ENCODE results near the gene NTRK1. TPM values are rescaled to one million over a fixed set of nuclear protein-coding genes. Genes with fewer than 3 reads are reported as not detected.

Gene NTRK1
- total and polyA plus RNA-seq, 2 of the 13 experiments (the other 11 are each of a cell fraction or from before 2014, with no cell fraction given): not detected

- in situ Hi-C loops (cut with HindIII; ENCODE audit: extremely low pct_ligation_motif_present, low pct_unique_long_range_greater_than_20kb) (no loop called here), intact Hi-C loops (cut with micrococcal nuclease; ENCODE audit: unreplicated experiment) (no loop called here)
- ChIA-PET POLR2A (no interaction called here), CTCF (ENCODE audit: low intra/inter-chr PET ratio, low total read pairs) (no interaction called here)
- Histone ChIP-seq H3K9ac (ENCODE audit: insufficient read depth, low read depth, low read length) (no peak overlapping the region), H2AFZ (ENCODE audit: low read length) (no peak overlapping the region), H3K9me3 (ENCODE audit: low read length) (no peaks in the 10 kb centered on the region), H3K27me3 (ENCODE audit: control insufficient read depth in 1 of 2, insufficient read depth in 2 of 2, low read length in 2 of 2) (peaks cover 10 to 81% of the 10 kb centered on the region in 2 experiments), H3K36me3 (replicated peaks in 1 of 2; ENCODE audit: control insufficient read depth in 1 of 2, insufficient read depth in 2 of 2, low read length in 2 of 2) (no peaks in the 10 kb centered on the region), H3K4me1 (ENCODE audit: insufficient read depth, low read length) (peaks cover 15% of the 10 kb centered on the region), H3K4me2 (ENCODE audit: low read depth, low read length) (no peak overlapping the region), H4K20me1 (ENCODE audit: insufficient read depth, low read length) (no peaks in the 10 kb centered on the region), H3K27ac (ENCODE audit: extremely low read length, insufficient read depth, low read length) (no peak overlapping the region), H3K79me2 (ENCODE audit: insufficient read depth, low read length) (no peaks in the 10 kb centered on the region), H3K4me3 (replicated peaks in 1 of 3; ENCODE audit: insufficient read depth in 1 of 3, low read depth in 2 of 3, low read length in 3 of 3) (no peak overlapping the region)
- no peak for ATAC-seq
- DNase-seq (ENCODE audit: low spot score): no peak
- no TSS peak for BruUV-seq (replicated peaks)
- no peak for FAIRE-seq
- WGBS (ENCODE audit: low lambda C conversion rate): 56% methylated on average over 3 of the region's 16 CpGs
- TF ChIP-seq POLR2G (IDR thresholded peaks at IDR 0.05; ENCODE audit: low read depth, low read length): no peak
- TF ChIP-seq ZNF431 (CRISPR knock-in tag; IDR thresholded peaks at IDR 0.05; ENCODE audit: borderline replicate concordance, low read depth): no peak
- TF ChIP-seq ZBTB40 (IDR thresholded peaks at IDR 0.05): no peak
- no peak for TF ChIP-seq ZBTB40 (CRISPR knock-in tag; IDR thresholded peaks at IDR 0.05)
- TF ChIP-seq, protein P1, sequence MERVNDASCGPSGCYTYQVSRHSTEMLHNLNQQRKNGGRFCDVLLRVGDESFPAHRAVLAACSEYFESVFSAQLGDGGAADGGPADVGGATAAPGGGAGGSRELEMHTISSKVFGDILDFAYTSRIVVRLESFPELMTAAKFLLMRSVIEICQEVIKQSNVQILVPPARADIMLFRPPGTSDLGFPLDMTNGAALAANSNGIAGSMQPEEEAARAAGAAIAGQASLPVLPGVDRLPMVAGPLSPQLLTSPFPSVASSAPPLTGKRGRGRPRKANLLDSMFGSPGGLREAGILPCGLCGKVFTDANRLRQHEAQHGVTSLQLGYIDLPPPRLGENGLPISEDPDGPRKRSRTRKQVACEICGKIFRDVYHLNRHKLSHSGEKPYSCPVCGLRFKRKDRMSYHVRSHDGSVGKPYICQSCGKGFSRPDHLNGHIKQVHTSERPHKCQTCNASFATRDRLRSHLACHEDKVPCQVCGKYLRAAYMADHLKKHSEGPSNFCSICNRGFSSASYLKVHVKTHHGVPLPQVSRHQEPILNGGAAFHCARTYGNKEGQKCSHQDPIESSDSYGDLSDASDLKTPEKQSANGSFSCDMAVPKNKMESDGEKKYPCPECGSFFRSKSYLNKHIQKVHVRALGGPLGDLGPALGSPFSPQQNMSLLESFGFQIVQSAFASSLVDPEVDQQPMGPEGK (CRISPR knock-in tag; IDR thresholded peaks at IDR 0.05): no peak
- no peak for TF ChIP-seq RNF219 (CRISPR knock-in tag; IDR thresholded peaks at IDR 0.05)
- TF ChIP-seq ZNF160 (CRISPR knock-in tag; IDR thresholded peaks at IDR 0.05): no peak
Measured at GRCh38 chr1:156906206-156906906, 45.7 kb downstream of the NTRK1 start.

Measured in HepG2 (cell line).